Astrocyte of the spinal cord (primary cell): ENCODE measurements around the gene CWC25.
A peak's percentile ranks its signal among the peaks of the same experiment; 100 is the strongest.

Experiments
- DNase-seq: peaks from one replicate; pipeline ENCODE4 v3.0.0; 2011; ENCODE audit warnings: low read depth, low spot score
- H3K4me3 ChIP-seq: 2 replicates; pipeline ENCODE4 v1.5.1; 2011; ENCODE audit warnings: low read depth, mild to moderate bottlenecking, low read length, moderate library complexity
- in situ Hi-C: cut with HindIII; loops from 2 replicates; pipeline ENCODE4 v1.10.0; 2017; ENCODE audit warnings: low sequenced_read_pairs
- TF ChIP-seq, protein P1 (sequence below): IDR thresholded peaks from 2 replicates; pipeline ENCODE4 v1.5.1; 2012; ENCODE audit warnings: low read depth, mild to moderate bottlenecking, low read length, inconsistent platforms

Gene CWC25

DNA sequence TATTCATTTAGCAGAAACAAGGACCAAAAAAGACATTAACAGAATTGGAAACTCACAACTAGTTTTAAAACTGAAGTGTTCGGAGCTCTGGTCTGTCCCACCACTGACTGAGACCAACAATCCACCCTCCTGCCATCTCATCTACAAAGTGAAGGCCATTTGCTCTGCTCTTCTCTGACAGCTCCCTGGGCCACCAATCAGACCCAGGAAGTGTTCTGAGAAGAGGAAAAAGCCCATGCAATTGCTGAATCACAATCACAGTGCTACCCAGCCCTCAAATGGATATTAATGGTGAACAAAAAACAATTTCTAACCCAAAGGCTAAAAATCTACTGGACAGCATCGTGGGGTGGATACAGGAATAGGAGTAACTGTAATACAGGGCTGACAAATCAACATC, 26.3 kb upstream of the CWC25 start:
- TF ChIP-seq, protein P1, sequence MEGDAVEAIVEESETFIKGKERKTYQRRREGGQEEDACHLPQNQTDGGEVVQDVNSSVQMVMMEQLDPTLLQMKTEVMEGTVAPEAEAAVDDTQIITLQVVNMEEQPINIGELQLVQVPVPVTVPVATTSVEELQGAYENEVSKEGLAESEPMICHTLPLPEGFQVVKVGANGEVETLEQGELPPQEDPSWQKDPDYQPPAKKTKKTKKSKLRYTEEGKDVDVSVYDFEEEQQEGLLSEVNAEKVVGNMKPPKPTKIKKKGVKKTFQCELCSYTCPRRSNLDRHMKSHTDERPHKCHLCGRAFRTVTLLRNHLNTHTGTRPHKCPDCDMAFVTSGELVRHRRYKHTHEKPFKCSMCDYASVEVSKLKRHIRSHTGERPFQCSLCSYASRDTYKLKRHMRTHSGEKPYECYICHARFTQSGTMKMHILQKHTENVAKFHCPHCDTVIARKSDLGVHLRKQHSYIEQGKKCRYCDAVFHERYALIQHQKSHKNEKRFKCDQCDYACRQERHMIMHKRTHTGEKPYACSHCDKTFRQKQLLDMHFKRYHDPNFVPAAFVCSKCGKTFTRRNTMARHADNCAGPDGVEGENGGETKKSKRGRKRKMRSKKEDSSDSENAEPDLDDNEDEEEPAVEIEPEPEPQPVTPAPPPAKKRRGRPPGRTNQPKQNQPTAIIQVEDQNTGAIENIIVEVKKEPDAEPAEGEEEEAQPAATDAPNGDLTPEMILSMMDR, result no peak
- no peak for DNase-seq
- peak overlapping the region; percentile 97 for H3K4me3 ChIP-seq
- in situ Hi-C loops, result no loop called here

DNA sequence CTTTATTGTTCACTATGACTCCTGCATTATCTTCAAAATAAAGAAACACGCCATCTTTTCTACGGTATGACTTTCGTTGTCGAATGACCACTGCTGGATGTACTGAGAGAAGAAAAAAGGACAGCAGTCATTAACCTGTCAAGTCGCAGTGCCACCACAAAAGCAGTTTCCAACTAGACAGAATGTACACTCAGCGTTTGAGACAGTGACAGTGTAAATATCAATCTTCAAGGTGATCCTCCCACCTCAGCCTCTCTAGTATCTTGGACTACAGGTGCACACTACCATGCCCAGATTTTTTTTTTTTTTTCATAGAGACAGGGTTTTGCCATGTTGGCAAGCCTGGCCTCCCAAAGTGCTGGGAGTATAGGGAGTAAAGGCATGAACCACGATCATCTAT, 25.3 kb upstream of the CWC25 start:
- TF ChIP-seq, protein P1, result no peak
- no peak overlapping the region for H3K4me3 ChIP-seq
- in situ Hi-C loops, result no loop called here
- DNase-seq, result no peak

DNA sequence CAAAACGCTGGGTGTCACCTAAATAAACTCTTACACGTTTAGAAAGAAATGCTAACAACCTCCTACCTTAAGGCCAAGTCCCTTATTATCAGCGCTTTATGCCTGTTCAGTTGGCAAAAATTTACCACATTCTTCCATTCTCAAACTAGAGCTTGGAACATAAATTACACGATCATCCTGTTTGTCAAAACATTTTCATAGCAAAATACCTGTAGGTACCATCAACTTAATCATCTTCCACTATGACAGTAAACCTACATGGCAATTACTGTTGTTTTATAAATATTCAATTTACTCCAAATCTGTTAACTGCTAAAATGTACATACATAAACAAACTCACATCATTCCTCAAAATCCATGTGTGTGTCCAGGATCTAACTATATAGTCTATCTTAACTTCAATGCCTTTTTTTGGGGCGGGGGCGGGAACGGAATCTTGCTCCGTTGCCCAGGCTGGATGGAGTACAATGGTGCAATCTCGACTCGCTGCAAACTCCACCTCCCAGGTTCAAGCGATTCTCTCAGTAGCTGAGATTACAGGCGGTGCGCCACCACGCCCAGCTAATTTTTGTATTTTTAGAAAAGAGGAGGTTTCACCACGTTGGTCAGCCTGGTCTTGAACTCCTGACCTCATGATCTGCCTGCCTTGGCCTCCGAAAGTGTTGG, 24.0 kb upstream of the CWC25 start:
- TF ChIP-seq, protein P1, result no peak
- no peak overlapping the region for H3K4me3 ChIP-seq
- in situ Hi-C loops, result no loop called here
- DNase-seq, result no peak

DNA sequence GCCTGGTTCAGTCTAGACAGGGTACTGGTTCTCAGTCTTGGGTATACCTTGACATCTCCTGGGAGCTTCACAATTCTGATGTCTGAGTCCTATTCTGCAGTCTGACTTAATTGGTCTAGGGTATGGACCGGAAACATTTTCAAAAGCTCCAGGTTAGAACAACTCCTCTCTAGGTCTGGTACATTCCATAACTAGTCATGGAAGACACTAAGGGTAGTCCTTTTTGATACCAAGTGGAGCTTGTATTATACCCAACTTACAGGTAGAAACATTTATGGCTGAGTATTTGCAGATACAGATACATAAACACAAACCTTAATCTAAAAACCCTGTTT, 23.4 kb upstream of the CWC25 start:
- H3K4me3 ChIP-seq, result no peak overlapping the region
- no peak for DNase-seq
- TF ChIP-seq, protein P1, result no peak
- in situ Hi-C loops, result no loop called here

DNA sequence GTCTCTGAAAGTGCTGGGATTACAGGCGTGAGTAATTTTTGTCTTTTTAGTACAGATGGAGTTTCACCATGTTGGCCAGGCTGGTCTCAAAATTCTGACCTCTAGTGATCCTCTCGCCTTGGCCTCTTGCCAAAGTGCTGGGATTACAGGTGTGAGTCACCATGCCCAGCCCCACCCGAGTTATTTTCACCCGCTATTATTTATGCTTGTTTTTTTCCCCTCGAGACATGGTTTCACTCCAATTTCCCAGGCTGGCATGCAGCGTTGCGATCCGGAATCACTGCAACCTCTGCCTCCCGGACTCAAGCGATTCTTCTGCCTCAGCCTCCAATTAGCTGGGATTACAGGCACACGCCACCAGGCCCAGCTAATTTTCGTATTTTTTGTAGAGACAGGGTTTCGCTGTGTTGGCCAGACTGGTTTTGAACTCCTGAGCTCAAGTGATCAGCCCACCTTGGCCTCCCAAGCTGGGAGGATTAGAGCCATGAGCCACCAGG, 19.2 kb upstream of the CWC25 start:
- TF ChIP-seq, protein P1, result no peak
- DNase-seq, result no peak
- in situ Hi-C loops, result no loop called here
- H3K4me3 ChIP-seq, result no peak overlapping the region

DNA sequence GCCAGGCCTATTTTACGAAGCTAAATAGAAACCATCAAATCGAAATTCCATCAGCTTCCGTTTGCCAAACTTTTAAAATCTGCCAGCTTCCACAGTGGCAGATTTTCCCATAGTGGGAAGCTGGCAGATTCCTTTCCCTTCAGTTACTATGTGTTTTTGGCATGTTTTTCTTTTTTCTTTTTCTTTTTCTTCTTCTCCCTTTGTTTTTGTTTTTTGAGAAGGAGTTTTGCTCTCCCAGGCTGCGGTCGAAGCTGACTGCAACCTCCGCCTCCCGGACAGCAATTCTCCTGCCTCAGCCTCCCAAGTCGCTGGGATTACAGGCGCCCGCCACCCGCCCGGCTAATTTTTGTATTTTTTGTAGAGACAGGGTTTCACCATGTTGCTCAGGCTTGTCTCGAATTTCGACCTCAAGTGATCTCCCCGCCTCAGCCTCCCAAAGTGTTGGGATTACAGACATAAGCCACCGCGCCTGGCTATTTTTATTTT, 684 bp upstream of the CWC25 start:
- DNase-seq, result no peak
- peak overlapping the region; percentile 99 for H3K4me3 ChIP-seq
- TF ChIP-seq, protein P1, result no peak
- in situ Hi-C loops, result no loop called here
